ENCODE data around the gene NID2. TPM values are rescaled to one million over a fixed set of nuclear protein-coding genes. Genes with fewer than 3 reads are reported as not detected.
A peak's percentile ranks its signal among the peaks of the same experiment; 100 is the strongest.

Gene NID2
- total RNA-seq, 1 donor from 2014 or later = 37.5 TPM

DNA sequence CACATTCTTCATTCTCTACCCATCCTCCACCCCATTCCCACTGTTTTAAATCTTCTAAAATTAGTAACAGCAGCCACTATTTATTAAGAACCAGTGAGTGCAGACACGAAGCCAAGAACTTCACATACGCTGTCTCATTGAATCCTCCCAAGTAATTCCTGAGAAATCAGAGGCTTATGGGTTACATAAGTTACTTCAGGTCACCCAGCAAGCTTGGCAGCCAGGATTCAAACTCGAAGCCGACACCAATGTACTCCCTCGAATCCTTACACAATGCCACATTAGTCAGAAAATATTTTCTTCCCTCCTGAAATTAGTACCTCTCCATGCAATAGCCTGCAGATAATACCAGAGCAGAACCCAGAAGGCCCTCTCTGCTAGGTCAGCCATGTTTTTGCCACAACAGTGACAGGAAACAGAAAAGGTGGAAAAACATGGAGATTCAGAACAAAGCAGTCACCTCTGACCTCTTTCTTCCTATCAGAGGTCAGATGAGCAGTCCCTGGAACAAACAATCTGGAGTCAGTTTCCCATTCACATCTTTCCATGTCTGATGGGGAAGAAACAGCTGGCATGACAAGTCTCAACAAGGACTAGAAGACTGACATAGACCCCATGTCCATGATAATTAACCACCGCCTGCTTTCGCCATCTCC lies 16.4 kb downstream of the NID2 start:
- peak in 1 of 2 donors; percentile 56 for DNase-seq (ENCODE audit: low read depth in 2 of 2)

DNA sequence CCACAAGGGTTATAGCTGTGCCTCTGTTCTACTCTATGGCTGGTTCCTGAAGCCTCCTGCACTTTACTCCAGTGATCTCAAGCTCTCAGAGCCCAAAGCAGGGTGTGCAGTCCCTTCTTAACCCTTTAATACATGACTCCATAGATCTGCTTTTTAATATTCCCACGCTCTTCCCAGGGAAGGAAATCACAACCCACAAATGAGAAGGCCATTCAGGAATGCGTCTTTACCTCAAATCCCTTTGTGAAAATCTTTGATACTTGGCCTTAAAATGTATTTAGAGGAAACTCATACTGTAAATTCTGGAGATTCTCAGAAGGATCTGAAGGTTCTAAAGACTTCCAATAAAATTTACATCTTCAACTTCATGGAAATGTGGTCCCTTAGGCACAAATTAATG lies 17.0 kb downstream of the NID2 start:
- no peak for DNase-seq (ENCODE audit: low read depth in 2 of 2)

DNA sequence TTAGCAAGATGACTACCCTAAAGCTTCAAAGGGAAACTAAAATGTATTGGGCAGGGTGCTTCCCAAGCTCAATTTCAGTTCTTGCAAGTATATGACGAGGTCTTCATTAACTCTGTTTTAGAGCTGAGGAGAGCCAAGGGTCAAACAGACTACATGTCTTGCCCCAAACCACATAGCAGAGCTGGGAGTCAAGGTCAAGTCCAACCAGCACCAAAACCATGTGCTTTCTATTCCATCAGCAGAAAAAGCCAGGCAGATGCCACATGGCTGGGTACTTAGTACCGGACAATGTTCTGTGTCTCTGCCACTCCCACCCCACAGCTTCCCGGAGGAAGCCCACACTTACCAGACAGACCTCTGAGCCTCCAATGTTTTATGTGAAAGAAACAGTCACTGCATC lies 17.6 kb downstream of the NID2 start:
- no peak for DNase-seq (ENCODE audit: low read depth in 2 of 2)

DNA sequence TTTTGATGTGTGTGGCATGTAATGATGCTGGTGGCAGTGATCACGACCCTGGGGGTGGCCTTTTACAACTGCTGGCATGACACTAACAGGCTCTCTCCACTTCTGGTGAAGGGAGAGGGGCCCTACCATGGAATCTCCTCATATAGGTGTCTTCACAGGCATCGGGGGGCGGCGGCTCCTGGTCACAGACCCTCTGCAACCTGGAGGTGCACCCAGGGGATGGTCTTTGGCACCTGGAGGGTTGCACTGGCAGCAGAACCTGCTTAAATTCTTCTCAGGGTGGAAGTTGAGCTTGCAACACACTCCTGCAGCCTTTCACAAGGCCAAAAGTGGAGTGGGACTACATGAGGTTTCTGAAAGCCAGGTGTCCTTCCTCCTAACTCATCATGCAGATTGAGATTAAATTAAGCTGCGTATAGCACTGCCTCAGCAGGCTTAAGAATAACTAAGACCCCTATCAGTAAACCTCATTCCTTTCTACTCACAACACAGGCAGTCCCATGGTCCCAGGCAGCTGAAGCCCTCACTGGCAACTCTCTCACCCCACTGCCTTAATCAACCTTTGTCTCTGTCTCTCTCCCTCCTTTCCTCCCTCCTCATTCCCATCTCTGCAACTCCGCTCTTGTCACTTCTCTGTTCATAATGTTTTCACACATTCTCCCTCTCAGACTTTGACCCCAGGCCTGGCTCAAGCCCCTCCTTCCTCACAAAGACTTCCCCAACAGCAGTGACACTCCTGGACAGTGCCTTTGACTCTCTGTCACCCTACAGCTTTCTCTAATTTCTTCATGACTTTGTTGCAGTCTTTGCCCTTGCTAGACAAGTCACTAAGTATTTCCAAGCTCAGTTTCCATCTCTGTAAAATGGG lies 18.9 kb downstream of the NID2 start:
- no peak for DNase-seq (ENCODE audit: low read depth in 2 of 2)

DNA sequence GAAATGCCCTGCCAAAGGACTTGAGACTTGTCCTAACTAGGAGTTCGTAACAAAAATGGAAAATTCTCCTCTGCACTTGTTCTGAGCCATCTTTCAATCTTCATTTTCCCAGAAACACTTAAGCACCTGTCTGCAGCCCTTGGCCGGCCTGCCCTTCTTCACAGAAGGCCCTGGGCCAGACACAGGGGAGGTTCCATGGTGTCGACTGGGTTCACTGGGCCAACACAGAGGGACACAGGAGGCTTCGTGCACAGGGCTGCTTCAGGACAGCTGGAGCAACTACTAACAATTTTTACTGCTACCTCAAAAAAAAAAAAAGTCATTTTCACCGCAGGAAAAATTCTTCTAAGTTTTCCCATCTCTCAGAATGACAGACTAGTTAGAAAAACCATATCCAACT lies 19.6 kb downstream of the NID2 start:
- no peak for DNase-seq (ENCODE audit: low read depth in 2 of 2)

DNA sequence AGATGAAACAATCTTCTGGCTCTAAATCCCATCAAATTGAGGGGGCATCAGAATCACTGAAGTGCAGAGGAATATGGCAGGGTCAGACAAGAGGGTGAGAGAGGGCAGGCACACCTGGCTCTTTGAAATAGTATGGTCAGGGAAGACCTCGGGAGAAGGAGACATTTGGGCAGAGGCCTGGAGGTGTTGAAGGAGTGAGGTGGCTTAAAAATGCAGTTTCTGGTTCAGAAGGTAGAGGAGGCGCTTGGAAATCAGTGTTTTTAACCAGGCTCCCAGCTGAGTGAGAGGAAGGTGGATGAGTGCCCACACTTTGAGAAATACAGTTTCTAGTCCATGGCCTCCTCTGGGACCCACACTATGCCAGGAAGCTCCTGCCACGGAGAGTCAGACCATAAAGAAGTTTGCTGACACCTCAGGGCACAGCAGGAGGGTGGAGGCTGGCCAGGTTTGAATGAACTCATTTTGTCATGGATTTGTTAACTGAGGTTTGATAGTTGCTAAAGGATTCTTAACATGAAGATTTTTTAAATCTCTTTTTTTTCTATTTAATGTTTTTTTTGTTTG lies 20.1 kb downstream of the NID2 start:
- no peak for DNase-seq (ENCODE audit: low read depth in 2 of 2)

DNA sequence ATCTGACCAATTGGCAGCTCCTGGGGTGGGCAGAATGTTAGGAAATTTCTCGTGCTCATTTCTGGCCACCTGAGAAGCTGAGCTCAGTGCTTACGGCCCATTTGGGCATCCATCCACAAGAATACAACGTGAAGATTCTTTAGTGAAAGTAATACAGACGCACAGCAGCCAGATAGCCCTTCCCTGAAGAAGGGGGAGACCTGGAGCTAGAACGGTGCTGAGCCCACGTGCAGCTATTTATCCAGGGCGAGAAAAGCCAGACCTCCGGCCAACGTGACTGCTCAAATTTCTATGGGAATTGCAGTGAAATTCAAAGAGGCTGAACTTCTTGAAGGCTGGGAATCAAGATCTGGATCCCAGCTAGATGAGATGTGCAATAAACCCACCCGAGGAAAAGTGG lies 20.7 kb downstream of the NID2 start:
- no peak for DNase-seq (ENCODE audit: low read depth in 2 of 2)

DNA sequence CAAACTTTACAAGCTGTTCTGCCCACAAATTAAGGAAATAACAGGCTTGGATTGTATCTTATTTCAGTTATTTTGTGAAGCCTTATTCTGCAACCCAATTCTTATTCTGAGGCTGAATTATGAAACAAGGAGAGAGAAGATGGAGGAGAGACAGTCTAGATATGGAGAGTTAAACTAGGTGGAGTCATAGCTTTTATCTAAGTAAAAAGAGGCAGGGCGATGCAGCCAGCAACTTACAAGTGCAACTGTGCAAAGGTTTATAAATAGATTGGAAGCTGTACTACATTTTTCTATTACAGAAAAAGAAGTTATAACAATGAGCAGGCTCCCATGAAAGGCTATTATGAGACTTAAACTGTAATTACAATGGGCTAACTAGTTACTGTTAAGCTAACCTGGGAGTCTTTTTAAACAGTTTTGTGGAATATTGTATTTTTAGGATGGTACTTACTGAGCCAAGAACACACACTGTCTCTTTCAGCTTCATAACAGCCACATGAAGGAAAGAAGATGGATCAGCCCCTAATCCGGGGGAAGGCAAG lies 22.4 kb downstream of the NID2 start:
- DNase-seq (ENCODE audit: low read depth in 2 of 2) = no peak

DNA sequence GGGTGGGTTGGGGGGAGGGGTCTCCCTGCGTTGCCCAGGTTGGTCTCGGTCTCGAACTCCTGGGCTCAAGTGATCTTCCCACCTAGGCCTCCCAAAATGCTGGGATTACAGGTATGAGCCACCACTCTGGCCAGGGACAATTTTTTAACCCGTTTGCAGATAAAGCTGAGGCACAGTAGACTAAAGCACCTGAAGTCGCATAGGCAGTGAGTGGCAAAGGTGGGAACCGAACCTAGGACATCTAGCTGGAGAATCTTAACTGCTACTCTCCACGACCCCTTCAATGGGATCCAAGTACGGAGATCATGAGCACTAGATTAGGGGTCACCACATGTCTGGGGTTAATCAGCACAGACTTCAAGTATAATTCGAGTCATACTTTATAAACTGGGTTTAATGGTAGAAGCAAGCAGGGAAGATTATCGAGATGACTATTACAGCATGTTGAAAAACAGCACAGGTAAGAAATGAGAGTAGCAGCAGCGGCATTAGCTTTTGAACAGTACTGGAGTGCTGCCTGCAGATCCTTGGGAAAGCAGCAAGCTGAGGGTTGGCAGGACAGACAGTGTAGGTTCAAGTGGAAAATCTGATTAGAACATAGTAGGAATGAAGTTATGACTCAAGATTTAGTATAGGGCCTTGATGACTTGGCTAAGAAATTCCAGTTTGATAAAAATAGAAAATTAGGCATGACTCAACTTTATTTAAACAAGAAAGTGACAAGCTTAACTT lies 23.9 kb downstream of the NID2 start:
- peak in 1 of 2 donors; percentile 39 for DNase-seq (ENCODE audit: low read depth in 2 of 2)

DNA sequence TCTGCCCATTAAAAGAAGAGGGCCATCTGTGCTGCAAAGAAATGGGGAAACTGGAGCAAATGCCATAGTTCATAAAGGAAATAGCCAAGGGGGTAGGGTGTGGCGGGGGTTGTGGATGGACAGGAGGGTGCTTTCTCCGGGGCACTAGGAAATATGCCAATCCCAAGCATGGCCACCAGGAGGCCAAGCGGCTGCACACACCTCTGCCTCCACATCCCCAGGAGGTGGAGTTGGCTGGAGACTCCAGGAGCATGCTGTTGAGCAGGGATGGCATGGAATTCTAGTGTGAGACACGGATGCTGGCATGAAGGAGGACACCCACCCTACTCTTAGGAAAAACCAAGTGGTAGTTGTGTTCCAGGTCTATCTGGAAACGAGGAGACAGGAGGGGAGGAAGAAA lies 25.2 kb downstream of the NID2 start:
- DNase-seq (ENCODE audit: low read depth in 2 of 2) = peak in 1 of 2 donors; percentile 49

DNA sequence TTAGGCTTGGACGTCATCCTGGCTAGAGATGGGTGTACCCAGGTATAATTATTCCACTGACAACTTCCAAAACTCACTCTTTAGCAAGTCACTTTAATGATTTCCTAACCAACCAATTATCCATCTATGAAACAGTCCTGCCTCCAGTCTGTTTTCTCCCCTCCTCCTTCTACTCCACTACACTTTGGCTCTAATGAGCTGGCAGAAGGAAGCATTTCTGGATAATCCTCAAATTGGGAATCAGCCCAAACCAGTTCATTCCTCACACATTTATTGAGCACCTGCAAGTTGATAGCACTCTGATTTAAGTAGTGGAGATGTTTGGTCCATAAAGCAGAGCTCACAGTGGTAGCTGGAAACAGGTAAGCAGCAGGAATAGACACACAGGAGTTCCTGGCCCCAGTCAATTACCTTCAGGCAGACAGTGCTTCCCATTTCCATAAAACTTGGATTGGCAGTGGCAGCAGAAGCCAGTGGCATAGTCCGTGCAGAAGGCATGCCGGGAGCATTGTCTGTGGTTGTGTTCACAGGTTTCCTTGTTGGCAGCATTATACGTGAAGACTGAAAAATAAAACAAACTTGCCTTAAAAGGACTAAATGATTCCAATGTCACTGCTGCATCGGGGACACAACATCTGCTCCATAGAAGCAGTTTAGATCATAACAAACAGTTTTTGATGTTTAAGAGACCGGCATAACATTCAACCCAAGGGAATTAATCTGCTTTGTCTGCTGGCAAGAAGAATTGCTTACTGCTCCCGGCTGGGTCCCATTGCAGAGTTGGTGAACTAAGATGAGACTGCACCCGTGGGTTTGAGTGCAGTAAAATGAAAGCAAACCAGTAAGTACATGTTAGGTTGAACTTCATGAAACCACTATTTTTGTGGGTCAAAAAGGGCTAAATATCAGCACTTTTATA lies 26.2 kb downstream of the NID2 start:
- DNase-seq (ENCODE audit: low read depth in 2 of 2) = no peak

DNA sequence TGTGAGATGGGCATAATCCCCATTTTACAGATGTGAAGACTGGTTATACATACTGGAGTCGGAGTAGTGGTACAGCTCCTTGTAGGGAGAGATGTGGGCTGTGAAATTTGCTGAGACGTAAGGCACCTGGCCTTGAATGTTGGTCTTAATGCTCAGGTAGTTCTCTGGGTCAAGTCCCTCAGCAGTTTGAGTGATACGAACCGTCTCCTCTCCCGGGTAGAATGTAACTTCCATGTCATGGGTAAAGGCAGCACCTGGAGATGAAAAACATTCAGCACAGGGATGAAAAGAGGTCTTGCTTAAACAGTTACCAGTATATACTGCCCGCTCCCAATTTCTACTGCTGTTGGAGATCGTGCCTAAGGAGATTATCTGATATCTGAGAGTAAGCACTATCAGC lies 28.3 kb downstream of the NID2 start:
- no peak for DNase-seq (ENCODE audit: low read depth in 2 of 2)

DNA sequence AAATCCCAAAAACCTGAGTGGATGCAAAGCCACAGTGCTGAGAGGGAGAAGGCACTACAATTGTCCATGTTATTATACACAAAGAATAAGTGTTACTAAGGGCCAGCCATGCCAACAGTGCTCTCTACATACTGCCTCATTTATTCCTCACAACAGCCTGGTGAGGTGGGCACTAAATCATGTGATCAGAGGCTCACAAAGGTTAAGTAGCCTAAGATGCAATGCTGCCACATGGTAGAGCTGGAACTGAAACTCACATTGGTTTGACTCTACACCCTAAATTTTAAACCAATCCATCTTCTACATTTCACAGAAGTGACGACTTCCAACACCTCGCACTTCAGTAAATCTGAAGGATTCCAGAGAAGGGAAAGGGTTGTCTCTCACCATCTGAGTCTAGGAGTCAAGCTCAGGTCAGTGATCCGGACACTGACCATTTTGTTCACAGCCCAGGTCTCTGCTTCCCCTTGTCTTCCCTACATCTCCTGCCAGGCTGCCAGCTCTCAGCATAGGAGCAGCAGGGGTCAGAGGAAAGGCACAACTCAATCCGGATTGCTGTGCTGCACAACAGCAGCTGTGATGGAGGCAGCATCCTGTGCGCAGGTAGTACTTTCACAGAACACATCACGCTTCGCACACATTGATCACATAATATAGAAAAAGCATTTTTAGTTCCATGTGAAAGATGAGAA lies 29.6 kb downstream of the NID2 start:
- DNase-seq (ENCODE audit: low read depth in 2 of 2) = no peak

DNA sequence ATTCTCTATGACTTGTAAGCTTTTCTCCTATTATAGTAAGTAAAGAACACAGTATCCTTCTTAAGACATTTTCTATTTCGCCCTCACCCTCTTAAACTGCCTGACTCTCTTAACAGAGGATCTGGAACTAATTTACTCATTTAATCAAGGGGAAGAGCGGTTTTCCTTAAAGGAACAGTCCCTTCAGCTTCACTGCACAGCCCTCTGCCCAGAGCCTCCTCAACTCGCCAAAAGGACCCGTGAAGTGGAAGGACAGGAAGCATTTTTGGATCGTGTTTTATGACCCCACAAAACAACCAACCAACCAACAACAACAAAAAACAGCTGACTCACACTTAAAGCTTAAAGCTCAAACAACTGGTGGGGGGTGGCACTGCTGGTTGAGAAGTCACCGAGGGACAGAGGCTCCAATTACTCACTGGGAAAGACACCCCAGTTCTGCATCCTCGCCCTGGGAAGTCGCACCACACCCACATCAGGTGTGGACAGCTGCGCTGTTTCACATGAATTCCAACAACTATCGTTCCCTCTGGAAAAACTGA lies 35.7 kb downstream of the NID2 start:
- DNase-seq (ENCODE audit: low read depth in 2 of 2) = no peak

DNA sequence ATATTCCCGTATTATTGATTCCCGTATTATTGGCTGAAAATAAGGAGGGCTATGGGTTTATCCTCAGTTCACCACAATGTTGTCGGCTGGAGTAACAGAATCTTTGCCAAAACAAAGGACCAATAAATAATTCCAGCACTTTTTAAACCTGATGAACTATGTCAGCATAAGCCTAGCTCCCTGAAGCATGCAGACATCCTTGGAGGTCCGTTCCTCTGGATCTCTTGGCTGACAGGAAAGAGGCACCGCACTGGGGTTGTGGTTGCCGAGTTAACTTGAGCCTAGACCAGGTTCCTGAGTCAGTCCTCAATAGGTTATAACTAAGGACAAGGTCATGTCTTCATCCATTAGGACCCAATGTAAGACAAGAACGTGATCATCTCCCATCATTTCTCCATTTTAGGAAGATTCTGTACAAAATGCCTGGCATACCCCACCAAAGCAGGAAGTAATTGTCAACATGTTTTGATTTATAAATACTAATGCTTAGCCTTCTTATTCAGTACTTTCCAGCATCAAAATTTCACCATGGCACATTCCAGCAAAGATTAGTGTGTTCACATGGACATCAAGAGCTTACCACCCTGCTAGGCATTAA lies 36.6 kb downstream of the NID2 start:
- no peak for DNase-seq (ENCODE audit: low read depth in 2 of 2)

DNA sequence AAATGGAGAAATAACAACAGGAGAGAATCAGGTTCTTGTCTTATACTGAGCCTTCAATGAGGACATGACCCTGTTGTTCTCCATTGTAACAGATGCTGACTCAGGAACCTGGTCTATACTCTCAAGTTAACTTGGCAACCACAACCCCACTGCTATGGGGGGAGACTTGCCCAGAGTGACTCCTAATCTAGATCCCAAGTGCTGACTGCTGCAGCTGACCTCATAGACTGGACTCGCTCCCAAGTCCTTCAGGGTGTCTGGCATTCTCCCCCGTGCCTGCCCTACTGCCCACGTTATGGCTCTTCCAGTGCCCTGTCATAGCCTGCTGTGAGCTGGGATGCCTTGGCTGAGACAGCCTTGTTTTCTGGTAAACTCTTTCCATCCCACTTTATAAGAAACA lies 37.1 kb downstream of the NID2 start:
- no peak for DNase-seq (ENCODE audit: low read depth in 2 of 2)

DNA sequence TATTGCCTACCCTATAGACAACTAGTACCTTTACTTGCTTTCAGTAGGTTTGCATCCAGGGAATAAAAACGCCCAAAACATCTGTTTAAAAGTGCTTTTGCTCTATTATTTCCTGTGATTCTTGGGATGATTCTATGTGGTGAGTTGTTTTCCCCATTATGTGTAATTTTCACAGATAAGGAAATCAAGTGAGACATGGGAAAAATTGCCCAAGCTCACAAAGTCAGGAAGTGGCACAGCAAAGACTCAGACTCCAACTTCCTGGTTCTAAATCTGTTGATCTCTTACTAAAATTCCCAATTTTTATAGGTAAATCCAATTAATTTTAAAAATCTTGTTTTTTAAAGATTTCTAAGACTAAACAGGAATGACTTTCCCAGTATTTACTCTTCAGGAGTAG lies 39.0 kb downstream of the NID2 start:
- peak; percentile 41 to 76 for DNase-seq (ENCODE audit: low read depth in 2 of 2)

DNA sequence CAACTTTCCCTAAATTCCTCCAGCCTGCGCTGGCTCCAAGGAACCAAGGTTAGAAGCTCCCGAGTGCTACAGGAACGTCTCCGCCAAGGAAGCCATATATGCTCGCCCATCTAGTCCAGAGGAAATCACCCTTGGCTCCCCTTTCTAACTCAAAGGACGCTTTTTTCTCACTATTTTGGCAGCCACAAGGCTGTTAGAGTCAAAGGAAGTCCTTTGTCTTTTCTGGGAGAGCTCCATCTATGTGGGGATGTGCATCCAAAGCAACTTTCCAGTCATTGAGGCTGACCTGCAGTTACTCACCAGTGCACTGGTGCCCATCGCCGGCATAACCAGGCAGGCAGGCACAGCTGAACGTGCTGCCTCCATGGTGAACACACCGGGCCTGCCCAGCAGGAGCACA lies 42.0 kb downstream of the NID2 start:
- peak in 1 of 2 donors; percentile 47 for DNase-seq (ENCODE audit: low read depth in 2 of 2)

DNA sequence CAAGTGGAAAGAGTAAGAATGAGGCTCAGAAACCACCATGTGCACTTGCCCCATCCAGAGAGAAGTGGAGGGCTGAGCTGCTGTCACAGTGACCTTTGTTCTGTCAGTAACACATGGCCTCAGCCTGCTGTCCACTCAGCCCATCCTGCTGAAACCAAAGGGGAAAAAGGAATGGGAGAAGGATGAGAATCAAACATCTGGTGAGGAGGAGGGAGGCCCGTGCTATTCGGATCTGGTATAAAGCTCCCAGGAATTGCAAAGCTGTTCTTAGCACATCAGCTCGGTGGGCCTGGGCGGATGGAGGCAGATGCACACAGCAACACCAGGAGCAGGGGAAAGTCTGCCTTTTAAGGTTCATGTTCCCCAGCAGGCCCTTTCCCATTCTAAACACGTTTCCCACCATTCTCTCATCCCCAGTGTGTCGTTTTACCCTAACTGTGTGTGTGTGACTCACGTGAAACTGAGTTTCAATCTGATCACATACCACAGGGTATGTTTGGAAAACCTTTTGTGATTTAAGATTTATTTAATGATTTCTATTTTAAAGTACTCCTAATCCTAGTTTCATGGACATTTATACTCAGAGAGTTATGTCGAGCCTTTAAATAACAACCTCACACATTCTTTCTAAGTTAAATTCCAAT lies 42.7 kb downstream of the NID2 start:
- DNase-seq (ENCODE audit: low read depth in 2 of 2) = peak in 1 of 2 donors; percentile 31
